ENCODE measurements around the gene RETREG1. TPM values are rescaled to one million over a fixed set of nuclear protein-coding genes. Genes with fewer than 3 reads are reported as not detected.

Gene RETREG1
- total RNA-seq, 1 donor from 2014 or later = 269 TPM

DNA sequence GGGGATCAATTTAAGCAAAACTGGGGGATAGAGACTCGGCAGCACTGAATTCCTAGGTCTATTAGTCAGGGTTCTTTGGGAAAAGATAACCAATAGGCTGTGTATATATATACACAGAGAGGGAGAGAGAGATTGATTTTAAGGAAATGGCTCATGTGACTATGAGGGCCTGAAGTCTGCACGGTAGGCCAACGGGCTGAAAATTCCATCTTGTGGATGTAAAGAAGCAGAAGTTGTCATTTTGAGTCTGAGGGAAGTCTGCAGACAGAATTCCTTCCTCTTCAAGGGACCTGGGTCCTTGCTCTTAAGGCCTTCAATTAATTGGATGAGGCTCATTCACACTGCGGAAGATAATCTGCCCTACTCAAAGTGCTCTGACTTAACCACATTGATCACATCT is 91.1 kb downstream of the RETREG1 start:
- DNase-seq = no peak
- TF ChIP-seq, protein P1, sequence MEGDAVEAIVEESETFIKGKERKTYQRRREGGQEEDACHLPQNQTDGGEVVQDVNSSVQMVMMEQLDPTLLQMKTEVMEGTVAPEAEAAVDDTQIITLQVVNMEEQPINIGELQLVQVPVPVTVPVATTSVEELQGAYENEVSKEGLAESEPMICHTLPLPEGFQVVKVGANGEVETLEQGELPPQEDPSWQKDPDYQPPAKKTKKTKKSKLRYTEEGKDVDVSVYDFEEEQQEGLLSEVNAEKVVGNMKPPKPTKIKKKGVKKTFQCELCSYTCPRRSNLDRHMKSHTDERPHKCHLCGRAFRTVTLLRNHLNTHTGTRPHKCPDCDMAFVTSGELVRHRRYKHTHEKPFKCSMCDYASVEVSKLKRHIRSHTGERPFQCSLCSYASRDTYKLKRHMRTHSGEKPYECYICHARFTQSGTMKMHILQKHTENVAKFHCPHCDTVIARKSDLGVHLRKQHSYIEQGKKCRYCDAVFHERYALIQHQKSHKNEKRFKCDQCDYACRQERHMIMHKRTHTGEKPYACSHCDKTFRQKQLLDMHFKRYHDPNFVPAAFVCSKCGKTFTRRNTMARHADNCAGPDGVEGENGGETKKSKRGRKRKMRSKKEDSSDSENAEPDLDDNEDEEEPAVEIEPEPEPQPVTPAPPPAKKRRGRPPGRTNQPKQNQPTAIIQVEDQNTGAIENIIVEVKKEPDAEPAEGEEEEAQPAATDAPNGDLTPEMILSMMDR (IDR thresholded peaks at IDR 0.05; ENCODE audit: borderline replicate concordance) = no peak
- H3K27me3 ChIP-seq (ENCODE audit: low read depth) = no peaks in the 10 kb centered on the region
- no peaks in the 10 kb centered on the region for H3K9me3 ChIP-seq (replicated peaks)
- no peaks in the 10 kb centered on the region for H3K36me3 ChIP-seq
- intact Hi-C loops (cut with micrococcal nuclease) = no loop called here
- peaks cover 50% of the 10 kb centered on the region for H3K4me1 ChIP-seq
- H3K27ac ChIP-seq (replicated peaks) = no peak overlapping the region
- H3K4me3 ChIP-seq = no peak overlapping the region

DNA sequence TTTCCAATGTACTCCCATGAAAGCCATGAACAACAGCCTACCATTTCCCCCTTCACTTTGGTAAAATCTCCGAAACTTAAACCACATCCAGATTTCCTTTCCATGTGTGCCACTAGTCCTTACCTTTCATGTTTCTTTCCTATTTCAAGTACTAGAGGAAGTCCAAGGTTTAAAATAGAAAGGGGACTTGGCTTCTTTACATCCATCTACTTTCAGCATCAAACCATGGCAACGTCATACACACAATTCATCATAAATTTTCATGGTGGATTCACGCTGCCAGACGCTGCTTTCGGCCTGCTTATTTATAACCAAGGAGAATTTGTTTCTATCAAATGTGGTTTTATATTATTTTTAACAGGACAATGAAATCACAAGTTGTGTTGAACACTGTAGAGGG is 92.5 kb downstream of the RETREG1 start:
- Histone ChIP-seq H3K9me3 (replicated peaks) (no peaks in the 10 kb centered on the region), H3K4me3 (no peak overlapping the region), H3K27ac (replicated peaks) (peak overlapping the region; percentile 23), H3K4me1 (peaks cover 43% of the 10 kb centered on the region), H3K27me3 (ENCODE audit: low read depth) (no peaks in the 10 kb centered on the region), H3K36me3 (no peaks in the 10 kb centered on the region)
- intact Hi-C loops (cut with micrococcal nuclease) = no loop called here
- no peak for DNase-seq
- TF ChIP-seq, protein P1 (IDR thresholded peaks at IDR 0.05; ENCODE audit: borderline replicate concordance) = no peak

DNA sequence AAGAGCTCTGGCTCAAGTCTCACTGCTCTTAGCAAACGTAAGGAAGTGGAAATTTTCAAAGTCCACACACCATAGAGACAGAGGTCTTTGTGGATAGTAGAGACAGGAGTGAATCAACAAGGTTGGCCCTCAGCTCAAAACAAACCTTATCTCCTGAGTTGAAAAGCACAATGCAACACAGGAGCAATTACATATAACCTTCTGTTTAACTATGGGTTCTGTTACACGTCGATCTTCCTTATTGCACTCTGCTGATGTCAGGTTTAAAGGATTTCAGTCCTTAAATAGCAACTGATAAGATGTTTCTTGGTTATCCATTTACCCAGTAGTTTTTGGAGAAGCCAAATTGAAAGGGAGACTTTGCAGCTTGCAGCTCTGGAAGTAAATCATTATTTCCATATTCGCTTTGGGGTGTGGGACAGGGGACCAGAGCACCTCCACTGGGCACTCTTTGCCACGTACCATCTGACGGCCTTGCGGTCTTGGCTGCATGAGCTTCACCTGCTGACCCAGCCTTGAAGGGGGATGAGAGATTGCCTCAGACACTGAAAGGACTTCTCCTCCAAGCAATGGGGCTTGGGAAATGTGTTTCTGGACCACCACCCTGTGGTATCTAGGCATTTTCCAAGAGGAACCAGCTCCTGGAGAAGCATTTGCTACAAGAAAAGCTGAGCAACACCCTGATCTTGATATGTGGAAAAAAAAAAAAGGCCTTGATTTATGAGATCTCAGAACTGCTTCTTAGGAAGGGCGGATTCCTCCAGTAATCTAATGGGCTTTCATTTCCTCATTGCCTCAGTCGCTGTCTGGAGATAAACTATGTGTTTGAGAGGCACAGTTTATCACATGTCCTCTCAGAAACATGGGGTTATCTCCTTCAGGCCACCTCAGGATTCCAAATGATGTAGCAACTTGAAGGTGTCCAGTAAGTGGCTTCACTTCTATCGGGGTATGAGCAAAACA is 95.0 kb downstream of the RETREG1 start:
- Histone ChIP-seq H3K27ac (replicated peaks) (peak overlapping the region; percentile 50), H3K4me1 (peaks cover 43% of the 10 kb centered on the region), H3K27me3 (ENCODE audit: low read depth) (no peaks in the 10 kb centered on the region), H3K4me3 (no peak overlapping the region), H3K9me3 (replicated peaks) (no peaks in the 10 kb centered on the region), H3K36me3 (no peaks in the 10 kb centered on the region)
- intact Hi-C loops (cut with micrococcal nuclease) = no loop called here
- TF ChIP-seq, protein P1 (IDR thresholded peaks at IDR 0.05; ENCODE audit: borderline replicate concordance) = no peak
- DNase-seq = no peak

DNA sequence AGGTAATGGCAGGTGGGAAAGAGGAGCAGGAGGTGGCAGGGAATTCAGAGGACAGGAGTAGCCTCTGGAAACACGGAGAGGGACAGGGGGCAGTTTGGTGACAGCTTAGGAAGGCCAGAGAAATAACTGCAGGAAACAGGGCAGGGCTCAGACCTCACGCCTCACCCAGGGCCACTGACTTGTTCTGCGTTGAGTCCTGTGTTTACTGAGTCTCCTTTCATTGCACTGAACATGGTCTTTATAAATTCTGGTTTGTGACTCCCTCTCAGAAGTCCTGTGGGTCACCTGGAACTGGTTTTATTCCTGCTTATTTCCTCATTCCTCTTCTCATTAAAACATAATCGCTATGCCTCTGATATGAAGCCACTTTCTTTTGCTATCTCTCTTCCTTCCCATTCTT is 96.0 kb downstream of the RETREG1 start:
- H3K27ac ChIP-seq (replicated peaks) = peak overlapping the region; percentile 50
- H3K9me3 ChIP-seq (replicated peaks) = no peaks in the 10 kb centered on the region
- intact Hi-C loops (cut with micrococcal nuclease) = no loop called here
- H3K4me1 ChIP-seq = peaks cover 43% of the 10 kb centered on the region
- no peak for DNase-seq
- TF ChIP-seq, protein P1 (IDR thresholded peaks at IDR 0.05; ENCODE audit: borderline replicate concordance) = no peak
- H3K4me3 ChIP-seq = no peak overlapping the region
- H3K36me3 ChIP-seq = no peaks in the 10 kb centered on the region
- H3K27me3 ChIP-seq (ENCODE audit: low read depth) = no peaks in the 10 kb centered on the region

DNA sequence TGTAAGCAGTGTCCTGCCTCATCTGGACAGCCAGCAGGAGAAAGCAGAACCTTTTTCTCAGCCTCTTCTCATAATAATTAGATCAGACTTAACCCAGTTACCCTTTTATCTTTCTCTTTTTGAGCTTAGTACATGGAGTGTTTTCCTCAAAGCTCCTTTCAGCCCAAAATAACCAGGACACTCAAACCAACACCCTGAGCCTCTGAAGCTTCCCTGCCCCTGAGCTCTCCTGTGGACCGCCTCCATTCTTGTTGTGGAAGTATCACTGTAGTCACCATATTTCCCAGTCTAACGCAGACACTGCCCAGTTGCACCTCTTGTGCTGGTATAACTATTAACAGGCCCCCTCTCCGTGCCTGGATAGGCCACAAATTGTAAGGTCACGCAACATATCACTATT is 97.4 kb downstream of the RETREG1 start:
- no peak for DNase-seq
- Histone ChIP-seq H3K4me3 (no peak overlapping the region), H3K4me1 (peaks cover 41% of the 10 kb centered on the region), H3K9me3 (replicated peaks) (no peaks in the 10 kb centered on the region), H3K27me3 (ENCODE audit: low read depth) (no peaks in the 10 kb centered on the region), H3K27ac (replicated peaks) (peak overlapping the region; percentile 30), H3K36me3 (no peaks in the 10 kb centered on the region)
- TF ChIP-seq, protein P1 (IDR thresholded peaks at IDR 0.05; ENCODE audit: borderline replicate concordance) = no peak
- intact Hi-C loops (cut with micrococcal nuclease) = no loop called here
